K562 (cell line): Measurements from ENCODE around the gene SLC35F4.

Experiments used
- CTCF ChIP-seq, 3 experiments: IDR thresholded peaks in 2 of 3; conservative IDR thresholded peaks in 1 of 3; 2 replicates each; pipeline ENCODE4 v1.5.1; 2011 to 2012; ENCODE audit warnings: low read length in 3 of 3, mild to moderate bottlenecking in 3 of 3, control low read depth in 2 of 3, improper control_type of control experiment in 1 of 3, inconsistent platforms in 1 of 3, low read depth in 1 of 3, mixed read lengths in 1 of 3, moderate library complexity in 1 of 3; ENCODE audit not compliant: insufficient read depth in 2 of 3
- GABPA ChIP-seq: fragments of 200-800 bp; sonication (Bioruptor generic); conservative IDR thresholded peaks from 2 replicates; pipeline ENCODE4 v1.6.1; 2016; ENCODE audit warnings: low read depth, missing genetic modification characterization, missing compliant biosample characterization
- HDAC2 ChIP-seq: fragments of 450-650 bp; IDR thresholded peaks from 2 replicates; pipeline ENCODE4 v1.6.1; 2016; ENCODE audit warnings: mild to moderate bottlenecking
- SIN3A ChIP-seq, 2 experiments: fragments of 150-350 bp in 1 of 2; IDR thresholded peaks; 2 replicates each; pipeline ENCODE4 v1.6.1; 2011 to 2016; ENCODE audit warnings: borderline replicate concordance in 2 of 2, low read depth in 2 of 2, low read length in 2 of 2, mild to moderate bottlenecking in 2 of 2, moderate library complexity in 2 of 2; ENCODE audit not compliant: control insufficient read depth in 1 of 2
- TF ChIP-seq, protein P1 (sequence below): sonication (generic); formaldehyde crosslinking; IDR thresholded peaks from 2 replicates; pipeline ENCODE4 v1.8.0; 2022; ENCODE audit warnings: mild to moderate bottlenecking, low read depth, missing genetic modification reagents

DNA sequence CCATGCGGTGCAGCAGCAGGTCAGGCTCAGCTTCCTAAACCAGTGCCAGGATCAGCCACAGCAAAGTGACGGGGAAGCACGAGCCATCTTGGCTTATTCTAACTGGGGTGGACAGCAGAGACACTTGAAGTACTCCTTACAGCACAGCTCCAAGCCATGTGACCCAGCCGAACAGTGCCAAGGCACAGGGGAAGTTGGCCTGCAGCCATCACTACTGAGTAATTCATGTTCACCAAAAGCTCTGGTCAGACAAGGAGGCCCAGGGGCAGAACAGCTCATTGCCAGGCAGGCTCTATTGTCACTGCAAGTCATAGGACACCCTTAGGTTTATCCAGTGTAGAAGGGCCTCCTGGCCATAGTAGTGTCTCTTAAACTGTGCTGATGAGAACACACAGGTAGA, 23.4 kb upstream of the SLC35F4 start:
- TF ChIP-seq SIN3A (IDR thresholded peaks at IDR 0.05; ENCODE audit: borderline replicate concordance in 2 of 2, control insufficient read depth in 1 of 2, low read depth in 2 of 2, low read length in 2 of 2) (no peak), HDAC2 (no peak), GABPA (tag) (no peak), CTCF (IDR thresholded peaks at IDR 0.05 in 2 of 3, conservative IDR thresholded peaks at IDR 0.05 in 1 of 3; ENCODE audit: insufficient read depth in 2 of 3, low read depth in 1 of 3, low read length in 3 of 3) (no peak)
- TF ChIP-seq, protein P1, sequence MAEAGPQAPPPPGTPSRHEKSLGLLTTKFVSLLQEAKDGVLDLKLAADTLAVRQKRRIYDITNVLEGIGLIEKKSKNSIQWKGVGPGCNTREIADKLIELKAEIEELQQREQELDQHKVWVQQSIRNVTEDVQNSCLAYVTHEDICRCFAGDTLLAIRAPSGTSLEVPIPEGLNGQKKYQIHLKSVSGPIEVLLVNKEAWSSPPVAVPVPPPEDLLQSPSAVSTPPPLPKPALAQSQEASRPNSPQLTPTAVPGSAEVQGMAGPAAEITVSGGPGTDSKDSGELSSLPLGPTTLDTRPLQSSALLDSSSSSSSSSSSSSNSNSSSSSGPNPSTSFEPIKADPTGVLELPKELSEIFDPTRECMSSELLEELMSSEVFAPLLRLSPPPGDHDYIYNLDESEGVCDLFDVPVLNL (CRISPR knock-in tag), result no peak
